Measurements from ENCODE around the gene OAS3. TPM values are rescaled to one million over a fixed set of nuclear protein-coding genes. Genes with fewer than 3 reads are reported as not detected.

The OAS3 gene
- total and polyA plus RNA-seq, 9 of the 15 experiments (the other 6 are each of a cell fraction or from before 2014, with no cell fraction given): 0.21 to 2.0 (median 0.83) TPM

DNA sequence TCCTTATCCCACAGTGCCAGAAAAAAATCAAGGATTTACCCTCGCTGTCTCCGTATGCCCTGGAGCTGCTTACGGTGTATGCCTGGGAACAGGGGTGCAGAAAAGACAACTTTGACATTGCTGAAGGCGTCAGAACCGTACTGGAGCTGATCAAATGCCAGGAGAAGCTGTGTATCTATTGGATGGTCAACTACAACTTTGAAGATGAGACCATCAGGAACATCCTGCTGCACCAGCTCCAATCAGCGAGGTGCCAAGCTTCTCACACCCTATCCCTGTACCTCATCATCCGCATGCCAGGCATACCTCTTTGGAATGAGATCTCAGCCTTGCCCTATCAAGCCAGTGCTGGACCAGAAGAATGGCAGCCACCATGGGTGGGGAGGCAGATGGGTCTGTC lies 59.2 kb downstream of the OAS3 start (continued):
- TF ChIP-seq, protein P1, sequence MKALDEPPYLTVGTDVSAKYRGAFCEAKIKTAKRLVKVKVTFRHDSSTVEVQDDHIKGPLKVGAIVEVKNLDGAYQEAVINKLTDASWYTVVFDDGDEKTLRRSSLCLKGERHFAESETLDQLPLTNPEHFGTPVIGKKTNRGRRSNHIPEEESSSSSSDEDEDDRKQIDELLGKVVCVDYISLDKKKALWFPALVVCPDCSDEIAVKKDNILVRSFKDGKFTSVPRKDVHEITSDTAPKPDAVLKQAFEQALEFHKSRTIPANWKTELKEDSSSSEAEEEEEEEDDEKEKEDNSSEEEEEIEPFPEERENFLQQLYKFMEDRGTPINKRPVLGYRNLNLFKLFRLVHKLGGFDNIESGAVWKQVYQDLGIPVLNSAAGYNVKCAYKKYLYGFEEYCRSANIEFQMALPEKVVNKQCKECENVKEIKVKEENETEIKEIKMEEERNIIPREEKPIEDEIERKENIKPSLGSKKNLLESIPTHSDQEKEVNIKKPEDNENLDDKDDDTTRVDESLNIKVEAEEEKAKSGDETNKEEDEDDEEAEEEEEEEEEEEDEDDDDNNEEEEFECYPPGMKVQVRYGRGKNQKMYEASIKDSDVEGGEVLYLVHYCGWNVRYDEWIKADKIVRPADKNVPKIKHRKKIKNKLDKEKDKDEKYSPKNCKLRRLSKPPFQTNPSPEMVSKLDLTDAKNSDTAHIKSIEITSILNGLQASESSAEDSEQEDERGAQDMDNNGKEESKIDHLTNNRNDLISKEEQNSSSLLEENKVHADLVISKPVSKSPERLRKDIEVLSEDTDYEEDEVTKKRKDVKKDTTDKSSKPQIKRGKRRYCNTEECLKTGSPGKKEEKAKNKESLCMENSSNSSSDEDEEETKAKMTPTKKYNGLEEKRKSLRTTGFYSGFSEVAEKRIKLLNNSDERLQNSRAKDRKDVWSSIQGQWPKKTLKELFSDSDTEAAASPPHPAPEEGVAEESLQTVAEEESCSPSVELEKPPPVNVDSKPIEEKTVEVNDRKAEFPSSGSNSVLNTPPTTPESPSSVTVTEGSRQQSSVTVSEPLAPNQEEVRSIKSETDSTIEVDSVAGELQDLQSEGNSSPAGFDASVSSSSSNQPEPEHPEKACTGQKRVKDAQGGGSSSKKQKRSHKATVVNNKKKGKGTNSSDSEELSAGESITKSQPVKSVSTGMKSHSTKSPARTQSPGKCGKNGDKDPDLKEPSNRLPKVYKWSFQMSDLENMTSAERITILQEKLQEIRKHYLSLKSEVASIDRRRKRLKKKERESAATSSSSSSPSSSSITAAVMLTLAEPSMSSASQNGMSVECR (CRISPR knock-in tag; IDR thresholded peaks at IDR 0.05): no peak
- no peak for TF ChIP-seq PHTF2 (CRISPR knock-in tag; IDR thresholded peaks at IDR 0.05)
- no peak for TF ChIP-seq CC2D1A (IDR thresholded peaks at IDR 0.05)
- no peak for TF ChIP-seq CTBP1 (IDR thresholded peaks at IDR 0.05; ENCODE audit: borderline replicate concordance)
- no peak for TF ChIP-seq RBM14 (IDR thresholded peaks at IDR 0.05; ENCODE audit: borderline replicate concordance, insufficient read depth, low read depth, low read length)
- TF ChIP-seq, protein P2, sequence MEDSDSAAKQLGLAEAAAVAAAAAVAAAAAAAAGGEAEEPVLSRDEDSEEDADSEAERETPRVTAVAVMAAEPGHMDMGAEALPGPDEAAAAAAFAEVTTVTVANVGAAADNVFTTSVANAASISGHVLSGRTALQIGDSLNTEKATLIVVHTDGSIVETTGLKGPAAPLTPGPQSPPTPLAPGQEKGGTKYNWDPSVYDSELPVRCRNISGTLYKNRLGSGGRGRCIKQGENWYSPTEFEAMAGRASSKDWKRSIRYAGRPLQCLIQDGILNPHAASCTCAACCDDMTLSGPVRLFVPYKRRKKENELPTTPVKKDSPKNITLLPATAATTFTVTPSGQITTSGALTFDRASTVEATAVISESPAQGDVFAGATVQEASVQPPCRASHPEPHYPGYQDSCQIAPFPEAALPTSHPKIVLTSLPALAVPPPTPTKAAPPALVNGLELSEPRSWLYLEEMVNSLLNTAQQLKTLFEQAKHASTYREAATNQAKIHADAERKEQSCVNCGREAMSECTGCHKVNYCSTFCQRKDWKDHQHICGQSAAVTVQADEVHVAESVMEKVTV (CRISPR knock-in tag; IDR thresholded peaks at IDR 0.05): no peak
- TF ChIP-seq HEY1 (CRISPR knock-in tag; IDR thresholded peaks at IDR 0.05; ENCODE audit: borderline replicate concordance): no peak
- TF ChIP-seq FOXP1 (CRISPR knock-in tag; IDR thresholded peaks at IDR 0.05): no peak
- TF ChIP-seq ELF4 (CRISPR knock-in tag; IDR thresholded peaks at IDR 0.05): no peak
